NB4 (cell line): Measurements from ENCODE around the gene SLC22A7.

ENCODE experiments used
- POLR2A ChIP-seq: IDR thresholded peaks from 2 replicates; pipeline ENCODE4 v1.6.1; 2011; ENCODE audit warnings: mild to moderate bottlenecking; ENCODE audit not compliant: insufficient read length; ENCODE audit errors: extremely low read depth
- TF ChIP-seq, protein P1 (sequence below): IDR thresholded peaks from one replicate; pipeline ENCODE4 v1.5.1; 2012; ENCODE audit warnings: low read depth, low read length

DNA sequence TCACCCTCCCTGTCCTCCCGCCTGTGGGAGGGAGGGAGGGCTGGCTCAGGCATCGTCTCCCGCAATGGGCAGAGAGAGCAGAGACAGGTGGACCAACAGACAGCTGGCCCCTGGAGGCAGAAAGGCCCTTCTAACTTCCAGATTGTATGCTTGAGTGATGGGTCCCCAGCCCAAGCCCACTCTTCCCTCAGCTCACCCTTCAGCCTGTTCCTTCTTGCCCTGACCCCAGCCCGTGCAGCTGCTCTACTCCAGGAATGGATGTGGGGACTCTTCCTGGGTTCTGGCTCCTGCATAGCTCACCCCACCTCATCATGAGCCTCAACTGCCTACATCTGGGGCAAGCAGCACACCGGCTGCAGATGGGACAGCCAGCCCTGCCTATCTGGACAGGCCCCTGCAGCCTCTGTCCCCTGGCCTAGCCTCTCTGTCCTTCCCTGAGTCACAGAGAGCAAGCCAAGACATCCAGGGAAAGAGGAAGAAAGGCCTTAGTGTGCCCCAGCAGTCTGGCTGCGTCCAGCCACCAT is 11.5 kb upstream of the SLC22A7 start:
- TF ChIP-seq, protein P1, sequence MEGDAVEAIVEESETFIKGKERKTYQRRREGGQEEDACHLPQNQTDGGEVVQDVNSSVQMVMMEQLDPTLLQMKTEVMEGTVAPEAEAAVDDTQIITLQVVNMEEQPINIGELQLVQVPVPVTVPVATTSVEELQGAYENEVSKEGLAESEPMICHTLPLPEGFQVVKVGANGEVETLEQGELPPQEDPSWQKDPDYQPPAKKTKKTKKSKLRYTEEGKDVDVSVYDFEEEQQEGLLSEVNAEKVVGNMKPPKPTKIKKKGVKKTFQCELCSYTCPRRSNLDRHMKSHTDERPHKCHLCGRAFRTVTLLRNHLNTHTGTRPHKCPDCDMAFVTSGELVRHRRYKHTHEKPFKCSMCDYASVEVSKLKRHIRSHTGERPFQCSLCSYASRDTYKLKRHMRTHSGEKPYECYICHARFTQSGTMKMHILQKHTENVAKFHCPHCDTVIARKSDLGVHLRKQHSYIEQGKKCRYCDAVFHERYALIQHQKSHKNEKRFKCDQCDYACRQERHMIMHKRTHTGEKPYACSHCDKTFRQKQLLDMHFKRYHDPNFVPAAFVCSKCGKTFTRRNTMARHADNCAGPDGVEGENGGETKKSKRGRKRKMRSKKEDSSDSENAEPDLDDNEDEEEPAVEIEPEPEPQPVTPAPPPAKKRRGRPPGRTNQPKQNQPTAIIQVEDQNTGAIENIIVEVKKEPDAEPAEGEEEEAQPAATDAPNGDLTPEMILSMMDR, result no peak
- TF ChIP-seq POLR2A, result no peak
